ENCODE data around the gene ALG3. TPM values are rescaled to one million over a fixed set of nuclear protein-coding genes. Genes with fewer than 3 reads are reported as not detected.
A peak's percentile ranks its signal among the peaks of the same experiment; 100 is the strongest.

ALG3 gene
- total and polyA plus RNA-seq, 7 experiments from 2014 or later: 19.4 to 80.3 (median 44.6) TPM

- ChIA-PET CTCF (interaction anchor here (2.2 kb wide), 1 partner anchor 12 kb away, joined by 6 read pairs; the partner anchor contains the start of gene EEF1AKMT4), POLR2A (no interaction called here)
- H3K36me3 Mint-ChIP-seq: peaks cover 0 to 15% (median 5%) of the 10 kb centered on the region in 5 donors
- H3K4me3 Mint-ChIP-seq: peak within 1 kb of the TSS; percentile 80 to 98 (median 88)
- peaks cover 0 to 4% (median 0%) of the 10 kb centered on the region in 11 donors for H3K9me3 Mint-ChIP-seq
- Histone ChIP-seq H3K4me3 (ENCODE audit: low read length) (peak within 1 kb of the TSS; percentile 35), H3K9me3 (ENCODE audit: control insufficient read depth in 2 of 3, low read length in 3 of 3) (no peaks in the 10 kb centered on the region), H3K4me1 (ENCODE audit: control insufficient read depth in 2 of 2, insufficient read depth in 2 of 2, low read length in 2 of 2) (peaks cover 15 to 20% of the 10 kb centered on the region in 2 donors), H3K36me3 (ENCODE audit: control insufficient read depth in 2 of 3, insufficient read depth in 3 of 3, low read length in 3 of 3) (no peaks in the 10 kb centered on the region), H3K27me3 (ENCODE audit: control insufficient read depth in 2 of 2, insufficient read depth in 2 of 2, low read length in 2 of 2) (peaks cover 0 to 18% of the 10 kb centered on the region in 2 donors), H3K27ac (ENCODE audit: low read depth, low read length) (no peak within 1 kb of the TSS)
- peaks cover 18 to 27% (median 21%) of the 10 kb centered on the region in 7 donors for H3K4me1 Mint-ChIP-seq
- peak within 1 kb of the TSS in 6 of 9 donors; percentile 0 to 63 (median 6) for H3K27ac Mint-ChIP-seq
- intact Hi-C loops (cut with micrococcal nuclease): loop anchor here (1.0 to 5.0 kb wide), 4 partner anchors 11 to 37 kb away; partner anchors contain the start of genes PSMD2 (in 1 of the 2) and VWA5B2 (in 1 of the 2)
- ATAC-seq: peak; percentile 62
- peaks cover 37 to 57% (median 38%) of the 10 kb centered on the region in 5 donors for H3K27me3 Mint-ChIP-seq
- peak in 2 of 9 donors; percentile 26 to 72 for DNase-seq
Observed at GRCh38 chr3:184261270-184261853, 12.6 kb upstream of the ALG3 start, which contains the start of gene CAMK2N2. Gene CAMK2N2 (minus strand): TSS chr3:184261553. CDS start chr3:184261285, 268 bp downstream.

GRCh38 chr3:184260724-184261269, 12.0 kb upstream of the ALG3 start:
- H3K27ac Mint-ChIP-seq: peak overlapping the region in 1 of 9 donors; percentile 3

GRCh38 chr3:184259878-184260723, 11.3 kb upstream of the ALG3 start:
- H3K36me3 Mint-ChIP-seq: peaks cover 0 to 15% (median 5%) of the 10 kb centered on the region in 5 donors
- Histone ChIP-seq H3K36me3 (ENCODE audit: control insufficient read depth in 2 of 3, insufficient read depth in 3 of 3, low read length in 3 of 3) (no peaks in the 10 kb centered on the region), H3K4me3 (ENCODE audit: low read length) (peak overlapping the region; percentile 35), H3K9me3 (ENCODE audit: control insufficient read depth in 2 of 3, low read length in 3 of 3) (no peaks in the 10 kb centered on the region), H3K27ac (ENCODE audit: low read depth, low read length) (no peak overlapping the region), H3K27me3 (ENCODE audit: control insufficient read depth in 2 of 2, insufficient read depth in 2 of 2, low read length in 2 of 2) (peaks cover 0 to 13% of the 10 kb centered on the region in 2 donors), H3K4me1 (ENCODE audit: control insufficient read depth in 2 of 2, insufficient read depth in 2 of 2, low read length in 2 of 2) (peaks cover 15 to 20% of the 10 kb centered on the region in 2 donors)
- DNase-seq (peak in 8 of 9 donors; percentile 21 to 62 (median 38)), ATAC-seq (peak; percentile 80)
- H3K4me1 Mint-ChIP-seq: peaks cover 19 to 27% (median 21%) of the 10 kb centered on the region in 7 donors
- intact Hi-C loops (cut with micrococcal nuclease): loop anchor here (1.0 to 5.0 kb wide), 4 partner anchors 10 to 39 kb away; partner anchors contain the start of genes PSMD2 (in 1 of the 2) and VWA5B2 (in 1 of the 2)
- peak overlapping the region; percentile 76 to 98 (median 82) for H3K4me3 Mint-ChIP-seq
- peak overlapping the region in 2 of 9 donors; percentile 3 to 10 for H3K27ac Mint-ChIP-seq
- H3K9me3 Mint-ChIP-seq: peaks cover 0 to 4% (median 0%) of the 10 kb centered on the region in 11 donors
- H3K27me3 Mint-ChIP-seq: peaks cover 29 to 49% (median 31%) of the 10 kb centered on the region in 5 donors
- POLR2A ChIA-PET: no interaction called here
- CTCF ChIA-PET: interaction anchor here (2.2 kb wide), 1 partner anchor 10 kb away, joined by 6 read pairs; the partner anchor contains the start of gene EEF1AKMT4

More at GRCh38 chr3:184260724-184261269, 12.0 kb upstream of the ALG3 start:
- Mint-ChIP-seq H3K36me3 (peaks cover 0 to 15% (median 5%) of the 10 kb centered on the region in 5 donors), H3K4me1 (peaks cover 18 to 27% (median 21%) of the 10 kb centered on the region in 7 donors), H3K27me3 (peaks cover 32 to 53% (median 34%) of the 10 kb centered on the region in 5 donors), H3K4me3 (peak overlapping the region; percentile 76 to 98 (median 82)), H3K9me3 (peaks cover 0 to 4% (median 0%) of the 10 kb centered on the region in 11 donors)
- no peaks in the 10 kb centered on the region for H3K9me3 ChIP-seq (ENCODE audit: control insufficient read depth in 2 of 3, low read length in 3 of 3)
- intact Hi-C loops (cut with micrococcal nuclease): loop anchor here (1.0 to 5.0 kb wide), 4 partner anchors 10 to 38 kb away; partner anchors contain the start of genes PSMD2 (in 1 of the 2) and VWA5B2 (in 1 of the 2)
- POLR2A ChIA-PET: no interaction called here
- no peak overlapping the region for H3K27ac ChIP-seq (ENCODE audit: low read depth, low read length)
- DNase-seq: no peak
- H3K36me3 ChIP-seq (ENCODE audit: control insufficient read depth in 2 of 3, insufficient read depth in 3 of 3, low read length in 3 of 3): no peaks in the 10 kb centered on the region
- H3K27me3 ChIP-seq (ENCODE audit: control insufficient read depth in 2 of 2, insufficient read depth in 2 of 2, low read length in 2 of 2): peaks cover 0 to 18% of the 10 kb centered on the region in 2 donors
- H3K4me3 ChIP-seq (ENCODE audit: low read length): peak overlapping the region; percentile 35
- CTCF ChIA-PET: interaction anchor here (2.2 kb wide), 1 partner anchor 11 kb away, joined by 6 read pairs; the partner anchor contains the start of gene EEF1AKMT4
- H3K4me1 ChIP-seq (ENCODE audit: control insufficient read depth in 2 of 2, insufficient read depth in 2 of 2, low read length in 2 of 2): peaks cover 15 to 20% of the 10 kb centered on the region in 2 donors
- ATAC-seq: no peak

- no peaks in the 10 kb centered on the region for H3K36me3 ChIP-seq (ENCODE audit: control insufficient read depth in 2 of 3, insufficient read depth in 3 of 3, low read length in 3 of 3)
- DNase-seq (no peak), ATAC-seq (no peak)
- intact Hi-C loops (cut with micrococcal nuclease): loop anchor here in 1 of 2 donors (1.0 kb wide), 1 partner anchor 19 kb away; no protein-coding TSS in a partner anchor
- Mint-ChIP-seq H3K9me3 (peaks cover 0 to 4% (median 0%) of the 10 kb centered on the region in 11 donors), H3K4me3 (peak overlapping the region; percentile 51 to 77 (median 64)), H3K4me1 (peaks cover 19 to 27% (median 21%) of the 10 kb centered on the region in 7 donors), H3K27me3 (peaks cover 22 to 42% (median 24%) of the 10 kb centered on the region in 5 donors), H3K36me3 (peaks cover 0 to 15% (median 5%) of the 10 kb centered on the region in 5 donors), H3K27ac (no peak overlapping the region)
- no peak overlapping the region for H3K27ac ChIP-seq (ENCODE audit: low read depth, low read length)
- H3K4me1 ChIP-seq (ENCODE audit: control insufficient read depth in 2 of 2, insufficient read depth in 2 of 2, low read length in 2 of 2): peaks cover 15 to 20% of the 10 kb centered on the region in 2 donors
- peaks cover 0 to 10% of the 10 kb centered on the region in 2 donors for H3K27me3 ChIP-seq (ENCODE audit: control insufficient read depth in 2 of 2, insufficient read depth in 2 of 2, low read length in 2 of 2)
- H3K4me3 ChIP-seq (ENCODE audit: low read length): no peak overlapping the region
- CTCF ChIA-PET: no interaction called here
- no peaks in the 10 kb centered on the region for H3K9me3 ChIP-seq (ENCODE audit: control insufficient read depth in 2 of 3, low read length in 3 of 3)
- POLR2A ChIA-PET: no interaction called here
Observed at GRCh38 chr3:184259396-184259877, 10.7 kb upstream of the ALG3 start.

- Mint-ChIP-seq H3K4me1 (peaks cover 19 to 27% (median 21%) of the 10 kb centered on the region in 7 donors), H3K9me3 (peaks cover 0 to 4% (median 0%) of the 10 kb centered on the region in 11 donors), H3K27me3 (peaks cover 20 to 38% (median 23%) of the 10 kb centered on the region in 5 donors), H3K36me3 (peaks cover 0 to 15% (median 5%) of the 10 kb centered on the region in 5 donors), H3K4me3 (peak overlapping the region in 9 of 10 donors; percentile 0 to 77 (median 57)), H3K27ac (no peak overlapping the region)
- ChIA-PET POLR2A (no interaction called here), CTCF (no interaction called here)
- intact Hi-C loops (cut with micrococcal nuclease): loop anchor here in 1 of 2 donors (1.0 kb wide), 1 partner anchor 19 kb away; no protein-coding TSS in a partner anchor
- Histone ChIP-seq H3K36me3 (ENCODE audit: control insufficient read depth in 2 of 3, insufficient read depth in 3 of 3, low read length in 3 of 3) (no peaks in the 10 kb centered on the region), H3K27me3 (ENCODE audit: control insufficient read depth in 2 of 2, insufficient read depth in 2 of 2, low read length in 2 of 2) (peaks cover 0 to 9% of the 10 kb centered on the region in 2 donors), H3K4me1 (ENCODE audit: control insufficient read depth in 2 of 2, insufficient read depth in 2 of 2, low read length in 2 of 2) (peaks cover 15 to 20% of the 10 kb centered on the region in 2 donors), H3K4me3 (ENCODE audit: low read length) (no peak overlapping the region), H3K9me3 (ENCODE audit: control insufficient read depth in 2 of 3, low read length in 3 of 3) (no peaks in the 10 kb centered on the region), H3K27ac (ENCODE audit: low read depth, low read length) (no peak overlapping the region)
- ATAC-seq (no peak), DNase-seq (no peak)
Observed at GRCh38 chr3:184258926-184259325, 10.2 kb upstream of the ALG3 start.

Data from naive thymus-derived CD4-positive, alpha-beta T cell (primary cell).